ENCODE results near the gene DHRSX. TPM values are rescaled to one million over a fixed set of nuclear protein-coding genes. Genes with fewer than 3 reads are reported as not detected.
"Not testable (repeated sequence)": the region's sequence is repeated elsewhere in the genome, so short reads cannot be mapped to it uniquely, and the experiment has no call there.

Gene DHRSX
- total and polyA plus RNA-seq, 2 experiments from 2014 or later: 15.2 to 30.2 TPM

- Histone ChIP-seq H3K79me2 (ENCODE audit: insufficient read depth) (no peaks in the 10 kb centered on the region), H3K4me2 (ENCODE audit: unreplicated experiment) (peak overlapping the region; percentile 37), H2AFZ (no peak overlapping the region), H3K27me3 (replicated peaks; ENCODE audit: insufficient read depth) (no peaks in the 10 kb centered on the region), H3K4me3 (no peak overlapping the region), H3K9me2 (ENCODE audit: insufficient read depth) (no peaks in the 10 kb centered on the region), H3K9ac (peak overlapping the region; percentile 27), H3K9me3 (ENCODE audit: low read depth) (no peaks in the 10 kb centered on the region), H3K27ac (peak overlapping the region; percentile 68), H3K36me3 (ENCODE audit: low read depth) (no peaks in the 10 kb centered on the region), H4K20me1 (ENCODE audit: insufficient read depth) (no peaks in the 10 kb centered on the region), H3F3A (ENCODE audit: insufficient read depth) (peaks cover 31% of the 10 kb centered on the region), H3K4me1 (ENCODE audit: insufficient read depth) (peaks cover 14% of the 10 kb centered on the region)
- TF ChIP-seq EZH2phosphoT487 (IDR thresholded peaks at IDR 0.05; ENCODE audit: insufficient read depth, low read depth): no peak
- TF ChIP-seq EZH2 (IDR thresholded peaks at IDR 0.05; ENCODE audit: insufficient read depth, poor library complexity, severe bottlenecking): no peak
- DNase-seq: peak; percentile 84
- 42 to 43% methylated on average over 19 of the region's 19 CpGs for WGBS, 2 experiments (ENCODE audit: low coverage in 1 of 2, low lambda C conversion rate in 2 of 2, missing lambda C conversion rate in 2 of 2)
- in situ Hi-C loops (cut with MboI): no loop called here
These were observed 148.5 kb downstream of the DHRSX start for GRCh38 chrX:2351999-2352995.

GRCh38 chrX:2351321-2351720 is 149.5 kb downstream of the DHRSX start:
- in situ Hi-C loops (cut with MboI): no loop called here
- no peaks in the 10 kb centered on the region for H3K36me3 ChIP-seq (ENCODE audit: low read depth)
- H3K9me2 ChIP-seq (ENCODE audit: insufficient read depth): no peaks in the 10 kb centered on the region
- TF ChIP-seq EZH2 (IDR thresholded peaks at IDR 0.05; ENCODE audit: insufficient read depth, poor library complexity, severe bottlenecking) (no peak), EZH2phosphoT487 (IDR thresholded peaks at IDR 0.05; ENCODE audit: insufficient read depth, low read depth) (no peak)
- H2AFZ ChIP-seq: no peak overlapping the region
- H3K27ac ChIP-seq: peak overlapping the region; percentile 68
- H3F3A ChIP-seq (ENCODE audit: insufficient read depth): peaks cover 31% of the 10 kb centered on the region
- DNase-seq: peak; percentile 84
- H4K20me1 ChIP-seq (ENCODE audit: insufficient read depth): no peaks in the 10 kb centered on the region
- H3K4me1 ChIP-seq (ENCODE audit: insufficient read depth): peaks cover 14% of the 10 kb centered on the region
- H3K9ac ChIP-seq: peak overlapping the region; percentile 27
- H3K9me3 ChIP-seq (ENCODE audit: low read depth): no peaks in the 10 kb centered on the region
- no peak overlapping the region for H3K4me3 ChIP-seq
- peak overlapping the region; percentile 37 for H3K4me2 ChIP-seq (ENCODE audit: unreplicated experiment)
- no peaks in the 10 kb centered on the region for H3K27me3 ChIP-seq (replicated peaks; ENCODE audit: insufficient read depth)
- no peaks in the 10 kb centered on the region for H3K79me2 ChIP-seq (ENCODE audit: insufficient read depth)

DNA sequence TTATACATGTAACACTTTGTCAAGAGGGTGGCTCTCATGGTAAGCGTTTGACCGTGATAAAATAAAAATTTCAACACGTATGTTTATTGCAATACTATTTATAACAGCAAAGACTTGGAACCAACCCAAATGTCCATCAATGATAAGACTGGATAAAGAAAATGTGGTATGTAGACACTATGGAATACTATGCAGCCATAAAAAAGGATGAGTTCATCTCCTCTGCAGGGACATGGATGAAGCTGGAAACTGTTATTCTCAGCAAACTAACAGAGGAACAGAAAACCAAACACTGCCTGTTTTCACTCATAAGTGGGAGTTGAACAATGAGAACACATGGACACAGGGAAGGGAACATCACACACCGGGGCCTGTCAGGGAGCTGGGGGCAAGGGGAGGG is 150.1 kb downstream of the DHRSX start:
- H3K79me2 ChIP-seq (ENCODE audit: insufficient read depth); H3K36me3 ChIP-seq (ENCODE audit: low read depth); H3K9ac ChIP-seq; in situ Hi-C loops (cut with MboI); DNase-seq; H2AFZ ChIP-seq; H3K4me3 ChIP-seq; H3K9me3 ChIP-seq (ENCODE audit: low read depth); H4K20me1 ChIP-seq (ENCODE audit: insufficient read depth); H3K9me2 ChIP-seq (ENCODE audit: insufficient read depth); H3K27ac ChIP-seq; H3K4me2 ChIP-seq (ENCODE audit: unreplicated experiment); H3K27me3 ChIP-seq (replicated peaks; ENCODE audit: insufficient read depth): not testable (repeated sequence)
- 71 to 80% methylated on average over 4 of the region's 4 CpGs for WGBS, 2 experiments (ENCODE audit: low coverage in 1 of 2, low lambda C conversion rate in 2 of 2, missing lambda C conversion rate in 2 of 2)
- peaks cover 14% of the 10 kb centered on the region for H3K4me1 ChIP-seq (ENCODE audit: insufficient read depth)
- H3F3A ChIP-seq (ENCODE audit: insufficient read depth): peaks cover 31% of the 10 kb centered on the region

GRCh38 chrX:2350036-2350435 is 150.7 kb downstream of the DHRSX start:
- DNase-seq; H3K9me2 ChIP-seq (ENCODE audit: insufficient read depth); H3K9ac ChIP-seq; H2AFZ ChIP-seq; H3K4me2 ChIP-seq (ENCODE audit: unreplicated experiment); H3K9me3 ChIP-seq (ENCODE audit: low read depth); H3K27ac ChIP-seq; H3K27me3 ChIP-seq (replicated peaks; ENCODE audit: insufficient read depth); H3K4me3 ChIP-seq; H3K79me2 ChIP-seq (ENCODE audit: insufficient read depth); H3K36me3 ChIP-seq (ENCODE audit: low read depth); H4K20me1 ChIP-seq (ENCODE audit: insufficient read depth); in situ Hi-C loops (cut with MboI): not testable (repeated sequence)
- Histone ChIP-seq H3K4me1 (ENCODE audit: insufficient read depth) (peaks cover 14% of the 10 kb centered on the region), H3F3A (ENCODE audit: insufficient read depth) (peaks cover 31% of the 10 kb centered on the region)
- 95% methylated on average over 9 of the region's 9 CpGs for WGBS, 2 experiments (ENCODE audit: low coverage in 1 of 2, low lambda C conversion rate in 2 of 2, missing lambda C conversion rate in 2 of 2)

Data from GM23248 (cell line).